H9 (cell line): ENCODE data around the gene STK11IP. TPM values are rescaled to one million over a fixed set of nuclear protein-coding genes. Genes with fewer than 3 reads are reported as not detected.

Experiments used
- DNase-seq: peaks from one replicate; pipeline ENCODE4 v3.0.0-alpha.2; 2017
- H2AFZ ChIP-seq: one replicate; pipeline ENCODE4 v1.6.1; 2013; ENCODE audit warnings: mild to moderate bottlenecking, low read length, control low read depth, moderate library complexity
- H2AK5ac ChIP-seq: 2 replicates; pipeline ENCODE4 v1.6.1; 2013; ENCODE audit warnings: low read length, control low read depth, mixed read lengths; ENCODE audit not compliant: insufficient read length
- H2BK120ac ChIP-seq: one replicate; pipeline ENCODE4 v1.6.1; 2013; ENCODE audit warnings: low read depth, mild to moderate bottlenecking, low read length, control low read depth, inconsistent platforms; ENCODE audit not compliant: poor library complexity, severe bottlenecking
- H2BK12ac ChIP-seq: 2 replicates; pipeline ENCODE4 v1.6.1; 2013; ENCODE audit warnings: low read length, control low read depth, mixed read lengths, low read depth; ENCODE audit not compliant: insufficient read length
- H2BK15ac ChIP-seq: 2 replicates; pipeline ENCODE4 v1.6.1; 2013; ENCODE audit warnings: low read depth, low read length, control low read depth
- H2BK20ac ChIP-seq: one replicate; pipeline ENCODE4 v1.6.1; 2013; ENCODE audit warnings: low read depth, mild to moderate bottlenecking, low read length, control low read depth, inconsistent platforms; ENCODE audit not compliant: poor library complexity, severe bottlenecking
- H2BK5ac ChIP-seq: 2 replicates; pipeline ENCODE4 v1.6.1; 2013; ENCODE audit warnings: low read length, control low read depth, mixed read lengths; ENCODE audit not compliant: insufficient read length
- H3K14ac ChIP-seq: 2 replicates; pipeline ENCODE4 v1.6.1; 2013; ENCODE audit warnings: low read length, control low read depth; ENCODE audit not compliant: insufficient read depth
- H3K18ac ChIP-seq: 2 replicates; pipeline ENCODE4 v1.6.1; 2013; ENCODE audit warnings: low read depth, mild to moderate bottlenecking, mixed read lengths, low read length, control low read depth; ENCODE audit not compliant: insufficient read length
- H3K23ac ChIP-seq: 2 replicates; pipeline ENCODE4 v1.6.1; 2013; ENCODE audit warnings: low read length, control low read depth, mixed read lengths, low read depth; ENCODE audit not compliant: insufficient read length
- H3K23me2 ChIP-seq: 2 replicates; pipeline ENCODE4 v1.6.1; 2013; ENCODE audit warnings: low read depth, mild to moderate bottlenecking, mixed read lengths, low read length, control low read depth; ENCODE audit not compliant: insufficient read length, poor library complexity, severe bottlenecking
- H3K27ac ChIP-seq: 2 replicates; pipeline ENCODE4 v1.5.1; 2013; ENCODE audit warnings: low read length, control low read depth, mixed read lengths, low read depth; ENCODE audit not compliant: insufficient read length
- H3K27me3 ChIP-seq: 2 replicates; pipeline ENCODE4 v1.6.1; 2013; ENCODE audit warnings: low read length, control low read depth, inconsistent platforms; ENCODE audit not compliant: insufficient read depth
- H3K4ac ChIP-seq: 2 replicates; pipeline ENCODE4 v1.6.1; 2013; ENCODE audit warnings: low read depth, mild to moderate bottlenecking, control low read depth, inconsistent platforms, low read length, moderate library complexity
- H3K4me1 ChIP-seq: 2 replicates; pipeline ENCODE4 v1.6.1; 2013; ENCODE audit warnings: low read length, control low read depth, inconsistent platforms; ENCODE audit not compliant: insufficient read depth
- H3K4me2 ChIP-seq: 2 replicates; pipeline ENCODE4 v1.6.1; 2013; ENCODE audit warnings: low read length, control low read depth, mixed read lengths; ENCODE audit not compliant: insufficient read length, insufficient read depth
- H3K56ac ChIP-seq: 2 replicates; pipeline ENCODE4 v1.6.1; 2013; ENCODE audit warnings: low read depth, mild to moderate bottlenecking, mixed read lengths, low read length, control low read depth; ENCODE audit not compliant: insufficient read length
- H3K79me1 ChIP-seq: 2 replicates; pipeline ENCODE4 v1.6.1; 2013; ENCODE audit warnings: low read depth, mild to moderate bottlenecking, moderate library complexity, low read length, control low read depth, inconsistent platforms; ENCODE audit not compliant: insufficient read depth, poor library complexity, severe bottlenecking
- H3K79me2 ChIP-seq: 2 replicates; pipeline ENCODE4 v1.6.1; 2013; ENCODE audit warnings: low read length, control low read depth, inconsistent platforms; ENCODE audit not compliant: insufficient read depth
- H3K9ac ChIP-seq: 2 replicates; pipeline ENCODE4 v1.6.1; 2013; ENCODE audit warnings: low read length, control low read depth, mixed read lengths; ENCODE audit not compliant: insufficient read length; ENCODE audit errors: extremely low read depth
- H3K9me3 ChIP-seq: one replicate; pipeline ENCODE4 v1.6.1; 2013; ENCODE audit warnings: low read depth, low read length, inconsistent platforms; ENCODE audit not compliant: control insufficient read depth
- H3T11ph ChIP-seq: one replicate; pipeline ENCODE4 v1.6.1; 2013; ENCODE audit warnings: mild to moderate bottlenecking, low read length, control low read depth, inconsistent platforms
- H4K20me1 ChIP-seq: one replicate; pipeline ENCODE4 v1.6.1; 2013; ENCODE audit not compliant: control insufficient read depth, insufficient read length, insufficient read depth
- H4K5ac ChIP-seq: 2 replicates; pipeline ENCODE4 v1.6.1; 2013; ENCODE audit warnings: low read depth, mild to moderate bottlenecking, mixed read lengths, low read length, control low read depth; ENCODE audit not compliant: insufficient read length
- H4K8ac ChIP-seq: replicated peaks from 2 replicates; pipeline ENCODE4 v1.6.1; 2013; ENCODE audit warnings: low read length, control low read depth, mixed read lengths, low read depth; ENCODE audit not compliant: insufficient read length
- H4K91ac ChIP-seq: 2 replicates; pipeline ENCODE4 v1.6.1; 2013; ENCODE audit warnings: low read depth, mild to moderate bottlenecking, moderate library complexity, mixed read lengths, low read length, control low read depth; ENCODE audit not compliant: insufficient read length
- H3K27ac Mint-ChIP-seq, 3 experiments: 2 replicates in 2 of 3; 3 replicates in 1 of 3; pipeline ENCODE4 v1.8.0; 2020 to 2021; ENCODE audit warnings: mixed read lengths in 3 of 3, mild to moderate bottlenecking in 1 of 3, moderate library complexity in 1 of 3
- H3K27me3 Mint-ChIP-seq: 2 replicates; pipeline ENCODE4 v1.8.0; 2021; ENCODE audit warnings: low read depth, mild to moderate bottlenecking, moderate library complexity, mixed read lengths
- H3K36me3 Mint-ChIP-seq, 3 experiments: 2 replicates in 2 of 3; 3 replicates in 1 of 3; pipeline ENCODE4 v1.8.0; 2020 to 2021; ENCODE audit warnings: low read depth in 3 of 3, mixed read lengths in 3 of 3; ENCODE audit not compliant: insufficient read depth in 1 of 3
- H3K4me1 Mint-ChIP-seq, 2 experiments: 2 replicates each; pipeline ENCODE4 v1.8.0; 2020; ENCODE audit warnings: mixed read lengths in 2 of 2
- H3K4me3 Mint-ChIP-seq, 2 experiments: 2 replicates in 1 of 2; 3 replicates in 1 of 2; pipeline ENCODE4 v1.8.0; 2020 to 2021; ENCODE audit warnings: mild to moderate bottlenecking in 2 of 2, mixed read lengths in 2 of 2, moderate library complexity in 1 of 2
- H3K9me3 Mint-ChIP-seq, 2 experiments: 2 replicates in 1 of 2; 3 replicates in 1 of 2; pipeline ENCODE4 v1.8.0; 2020; ENCODE audit warnings: mild to moderate bottlenecking in 2 of 2, mixed read lengths in 2 of 2, moderate library complexity in 1 of 2
- CTCF ChIP-seq: fragments of 200-600 bp; sonication (generic); conservative IDR thresholded peaks from 3 replicates; pipeline ENCODE4 v1.8.0; 2021; ENCODE audit warnings: antibody characterized with exemption, mild to moderate bottlenecking
- WGBS: extraction: QIAGEN DNeasy Blood & Tissue Kit; methylation state at CpG from one replicate; pipeline ENCODE4 v1.1.7; 2013; ENCODE audit warnings: missing lambda C conversion rate, low lambda C conversion rate, mixed read lengths; ENCODE audit not compliant: insufficient read length; ENCODE audit errors: extremely low coverage; 5-methylcytosine and 5-hydroxymethylcytosine counted together
- total RNA-seq: library from RNA; stranded (reverse); gene quantifications from 2 replicates; pipeline ENCODE4 v1.2.1, GENCODE V29; 2021

STK11IP gene
- total RNA-seq, 1 experiment from 2014 or later: 31.1 TPM

- no peak overlapping the region for H2AFZ ChIP-seq
Measured at GRCh38 chr2:219592736-219593135, 4.9 kb upstream of the STK11IP start.

More at GRCh38 chr2:219592736-219593135, 4.9 kb upstream of the STK11IP start:
- Histone ChIP-seq H2AK5ac (no peak overlapping the region), H3K4ac (no peak overlapping the region), H2BK15ac (no peak overlapping the region), H4K8ac (no peak overlapping the region), H3K27me3 (no peaks in the 10 kb centered on the region), H3K23me2 (peaks cover 6% of the 10 kb centered on the region), H3K79me1 (no peaks in the 10 kb centered on the region), H3T11ph (no peak overlapping the region), H2BK20ac (no peak overlapping the region), H3K23ac (no peak overlapping the region), H3K79me2 (no peaks in the 10 kb centered on the region), H3K4me1 (peaks cover 3% of the 10 kb centered on the region; the same call in 1 of the 2 replicates), H2BK120ac (no peak overlapping the region), H2BK5ac (no peak overlapping the region), H3K56ac (no peak overlapping the region), H2BK12ac (no peak overlapping the region), H4K5ac (no peak overlapping the region), H3K9ac (no peak overlapping the region), H3K27ac (no peak overlapping the region), H4K91ac (no peak overlapping the region), H4K20me1 (no peaks in the 10 kb centered on the region), H3K14ac (no peak overlapping the region), H3K4me2 (no peak overlapping the region), H3K9me3 (no peaks in the 10 kb centered on the region), H3K18ac (no peak overlapping the region)
- WGBS: no CpG with 5 or more reads among the region's 6 CpGs
- Mint-ChIP-seq H3K4me1 (peaks cover 18 to 19% of the 10 kb centered on the region in 2 experiments), H3K36me3 (no peaks in the 10 kb centered on the region), H3K4me3 (no peak overlapping the region), H3K27me3 (peaks cover 12% of the 10 kb centered on the region), H3K9me3 (no peaks in the 10 kb centered on the region), H3K27ac (no peak overlapping the region)
- no peak for TF ChIP-seq CTCF
- no peak for DNase-seq
